ENCODE data around the gene CLIC4. TPM values are rescaled to one million over a fixed set of nuclear protein-coding genes. Genes with fewer than 3 reads are reported as not detected.
A peak's percentile ranks its signal among the peaks of the same experiment; 100 is the strongest.
"Not testable (repeated sequence)": the region's sequence is repeated elsewhere in the genome, so short reads cannot be mapped to it uniquely, and the experiment has no call there.

CLIC4 gene
- total RNA-seq, 1 donor: 711 TPM

- no peak for DNase-seq (ENCODE audit: insufficient read length, low spot score, missing footprints)
- no peak overlapping the region for H2AFZ ChIP-seq (ENCODE audit: low read length)
- H3K4me1 ChIP-seq (ENCODE audit: insufficient read depth, low read length): peaks cover 34% of the 10 kb centered on the region
- no peak for TF ChIP-seq CTCF (IDR thresholded peaks at IDR 0.05; ENCODE audit: extremely low read depth, low read depth, low read length)
- H3K36me3 ChIP-seq (ENCODE audit: insufficient read depth, low read length): peaks cover 26% of the 10 kb centered on the region
- no peak overlapping the region for H3K4me2 ChIP-seq (ENCODE audit: insufficient read depth, low read length)
- no peaks in the 10 kb centered on the region for H3K27me3 ChIP-seq (ENCODE audit: insufficient read depth, low read length)
- no peaks in the 10 kb centered on the region for H3K9me3 ChIP-seq (ENCODE audit: low read depth, low read length)
- H3K79me2 ChIP-seq (ENCODE audit: insufficient read depth, low read length): peaks cover 95% of the 10 kb centered on the region
- no peak overlapping the region for H3K4me3 ChIP-seq (ENCODE audit: insufficient read depth, low read length)
- no peak overlapping the region for H3K27ac ChIP-seq (ENCODE audit: low read depth, low read length)
- H4K20me1 ChIP-seq (ENCODE audit: insufficient read depth, low read length): peaks cover 70% of the 10 kb centered on the region
Observed at GRCh38 chr1:24786191-24786590, 40.9 kb downstream of the CLIC4 start.

- Histone ChIP-seq H3K27me3 (ENCODE audit: insufficient read depth, low read length) (no peaks in the 10 kb centered on the region), H3K79me2 (ENCODE audit: insufficient read depth, low read length) (peaks cover 95% of the 10 kb centered on the region), H3K36me3 (ENCODE audit: insufficient read depth, low read length) (peaks cover 25% of the 10 kb centered on the region), H3K4me2 (ENCODE audit: insufficient read depth, low read length) (no peak overlapping the region), H3K9me3 (ENCODE audit: low read depth, low read length) (no peaks in the 10 kb centered on the region), H3K27ac (ENCODE audit: low read depth, low read length) (peak overlapping the region; percentile 56), H4K20me1 (ENCODE audit: insufficient read depth, low read length) (peaks cover 69% of the 10 kb centered on the region), H2AFZ (ENCODE audit: low read length) (no peak overlapping the region), H3K4me1 (ENCODE audit: insufficient read depth, low read length) (peaks cover 60% of the 10 kb centered on the region), H3K4me3 (ENCODE audit: insufficient read depth, low read length) (no peak overlapping the region)
- DNase-seq (ENCODE audit: insufficient read length, low spot score, missing footprints): no peak
- TF ChIP-seq CTCF (IDR thresholded peaks at IDR 0.05; ENCODE audit: extremely low read depth, low read depth, low read length): no peak
Observed at GRCh38 chr1:24790490-24790889, 45.2 kb downstream of the CLIC4 start.

GRCh38 chr1:24793447-24794129 is 48.3 kb downstream of the CLIC4 start:
- H3K4me3 ChIP-seq (ENCODE audit: insufficient read depth, low read length): no peak overlapping the region
- no peaks in the 10 kb centered on the region for H3K9me3 ChIP-seq (ENCODE audit: low read depth, low read length)
- no peak for TF ChIP-seq CTCF (IDR thresholded peaks at IDR 0.05; ENCODE audit: extremely low read depth, low read depth, low read length)
- H3K27me3 ChIP-seq (ENCODE audit: insufficient read depth, low read length): no peaks in the 10 kb centered on the region
- peaks cover 95% of the 10 kb centered on the region for H3K79me2 ChIP-seq (ENCODE audit: insufficient read depth, low read length)
- H3K27ac ChIP-seq (ENCODE audit: low read depth, low read length): peak overlapping the region; percentile 89
- H3K4me2 ChIP-seq (ENCODE audit: insufficient read depth, low read length): peak overlapping the region; percentile 62
- peaks cover 27% of the 10 kb centered on the region for H3K36me3 ChIP-seq (ENCODE audit: insufficient read depth, low read length)
- DNase-seq (ENCODE audit: insufficient read length, low spot score, missing footprints): peak; percentile 84
- peaks cover 70% of the 10 kb centered on the region for H4K20me1 ChIP-seq (ENCODE audit: insufficient read depth, low read length)
- peaks cover 47% of the 10 kb centered on the region for H3K4me1 ChIP-seq (ENCODE audit: insufficient read depth, low read length)
- no peak overlapping the region for H2AFZ ChIP-seq (ENCODE audit: low read length)

- peaks cover 43% of the 10 kb centered on the region for H3K4me1 ChIP-seq (ENCODE audit: insufficient read depth, low read length)
- H4K20me1 ChIP-seq (ENCODE audit: insufficient read depth, low read length): peaks cover 65% of the 10 kb centered on the region
- H3K27me3 ChIP-seq (ENCODE audit: insufficient read depth, low read length); H3K9me3 ChIP-seq (ENCODE audit: low read depth, low read length); DNase-seq (ENCODE audit: insufficient read length, low spot score, missing footprints); H2AFZ ChIP-seq (ENCODE audit: low read length); H3K4me3 ChIP-seq (ENCODE audit: insufficient read depth, low read length): not testable (repeated sequence)
- H3K27ac ChIP-seq (ENCODE audit: low read depth, low read length): peak overlapping the region; percentile 89
- H3K4me2 ChIP-seq (ENCODE audit: insufficient read depth, low read length): peak overlapping the region; percentile 62
- peaks cover 90% of the 10 kb centered on the region for H3K79me2 ChIP-seq (ENCODE audit: insufficient read depth, low read length)
- H3K36me3 ChIP-seq (ENCODE audit: insufficient read depth, low read length): peaks cover 21% of the 10 kb centered on the region
Observed at GRCh38 chr1:24794130-24794502, 48.9 kb downstream of the CLIC4 start.

Data from osteoblast (primary cell).